Cardiac muscle cell (in vitro differentiated cells and primary cell): ENCODE results near the gene ETHE1. TPM values are rescaled to one million over a fixed set of nuclear protein-coding genes. Genes with fewer than 3 reads are reported as not detected.

Experiments used
- DNase-seq, 2 donors: peaks; one replicate each; pipeline versions ENCODE4 v3.0.0 to v3.0.0-alpha.2; 2010 to 2017; ENCODE audit warnings: low read depth in 1 of 2, low spot score in 1 of 2
- H3K27ac ChIP-seq: fragments of 200-600 bp; sonication (generic); 2 replicates; pipeline ENCODE4 v1.5.1; 2016
- H3K27me3 ChIP-seq: fragments of 200-600 bp; sonication (generic); 2 replicates; pipeline ENCODE4 v1.6.0; 2016; ENCODE audit warnings: control low read depth
- H3K36me3 ChIP-seq: fragments of 200-600 bp; sonication (generic); 2 replicates; pipeline ENCODE4 v1.5.1; 2016; ENCODE audit warnings: control low read depth
- H3K4me1 ChIP-seq: fragments of 200-600 bp; sonication (generic); 2 replicates; pipeline ENCODE4 v1.8.1; 2017; ENCODE audit warnings: low read depth, mild to moderate bottlenecking, mixed run types
- H3K4me3 ChIP-seq: fragments of 200-600 bp; sonication (generic); 2 replicates; pipeline ENCODE4 v1.5.1; 2016; ENCODE audit warnings: mild to moderate bottlenecking
- H3K9me3 ChIP-seq: fragments of 200-600 bp; sonication (generic); 2 replicates; pipeline ENCODE4 v1.5.1; 2017; ENCODE audit warnings: low read depth, mild to moderate bottlenecking, control low read depth
- polyA plus RNA-seq: library from polyadenylated mRNA; unstranded; fragments of >200 nt; fragmentation: Nextera tagmentation; extraction: Ambion mirVana; gene quantifications from 2 replicates; pipeline ENCODE4 v1.2.1, GENCODE V29; 2016
- total RNA-seq: library from RNA; depleted of rRNA; stranded (reverse); fragments of >200 nt; gene quantifications from 2 replicates; pipeline ENCODE4 v1.2.3, GENCODE V29; 2016
- TF ChIP-seq, protein P1 (sequence below): IDR thresholded peaks from 2 replicates; pipeline ENCODE4 v1.5.1; 2012; ENCODE audit warnings: low read depth, mild to moderate bottlenecking, low read length

The ETHE1 gene
- total and polyA plus RNA-seq, 2 experiments from 2014 or later = 31.6 to 35.0 TPM

DNA sequence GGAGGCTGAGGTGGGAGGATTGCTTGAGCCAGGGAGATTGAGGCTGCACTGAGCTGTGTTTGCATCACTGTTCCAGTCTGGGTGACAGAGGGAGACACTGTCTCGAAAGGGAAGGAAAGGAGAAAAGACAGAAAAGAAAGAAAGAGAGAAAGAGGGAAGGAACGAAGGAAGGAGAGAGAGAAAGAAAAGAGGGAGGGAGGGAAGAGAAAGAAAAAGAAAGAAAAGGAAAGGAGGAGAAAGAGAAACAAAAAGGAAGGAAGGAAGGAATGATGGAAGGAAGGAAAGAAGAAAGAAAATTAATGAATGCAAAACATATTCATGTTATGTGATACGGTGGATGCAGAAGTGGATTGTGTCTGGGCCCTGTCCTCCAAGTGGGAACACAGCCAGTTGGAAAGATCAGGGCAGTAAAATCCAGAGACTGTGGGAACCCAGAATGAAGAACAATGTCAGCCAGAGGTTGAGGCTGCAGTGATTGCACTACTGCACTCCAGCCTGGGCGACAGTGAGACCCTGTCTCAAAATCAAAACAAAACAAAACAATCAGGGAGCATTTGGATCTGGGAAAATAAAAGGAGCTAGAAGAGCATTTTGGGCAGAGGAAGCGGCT, 28.7 kb downstream of the ETHE1 start:
- H3K27ac ChIP-seq = no peak overlapping the region
- H3K27me3 ChIP-seq = no peaks in the 10 kb centered on the region
- H3K4me1 ChIP-seq = no peaks in the 10 kb centered on the region
- H3K9me3 ChIP-seq = no peaks in the 10 kb centered on the region
- DNase-seq = no peak
- TF ChIP-seq, protein P1, sequence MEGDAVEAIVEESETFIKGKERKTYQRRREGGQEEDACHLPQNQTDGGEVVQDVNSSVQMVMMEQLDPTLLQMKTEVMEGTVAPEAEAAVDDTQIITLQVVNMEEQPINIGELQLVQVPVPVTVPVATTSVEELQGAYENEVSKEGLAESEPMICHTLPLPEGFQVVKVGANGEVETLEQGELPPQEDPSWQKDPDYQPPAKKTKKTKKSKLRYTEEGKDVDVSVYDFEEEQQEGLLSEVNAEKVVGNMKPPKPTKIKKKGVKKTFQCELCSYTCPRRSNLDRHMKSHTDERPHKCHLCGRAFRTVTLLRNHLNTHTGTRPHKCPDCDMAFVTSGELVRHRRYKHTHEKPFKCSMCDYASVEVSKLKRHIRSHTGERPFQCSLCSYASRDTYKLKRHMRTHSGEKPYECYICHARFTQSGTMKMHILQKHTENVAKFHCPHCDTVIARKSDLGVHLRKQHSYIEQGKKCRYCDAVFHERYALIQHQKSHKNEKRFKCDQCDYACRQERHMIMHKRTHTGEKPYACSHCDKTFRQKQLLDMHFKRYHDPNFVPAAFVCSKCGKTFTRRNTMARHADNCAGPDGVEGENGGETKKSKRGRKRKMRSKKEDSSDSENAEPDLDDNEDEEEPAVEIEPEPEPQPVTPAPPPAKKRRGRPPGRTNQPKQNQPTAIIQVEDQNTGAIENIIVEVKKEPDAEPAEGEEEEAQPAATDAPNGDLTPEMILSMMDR = no peak
- no peak overlapping the region for H3K4me3 ChIP-seq
- H3K36me3 ChIP-seq = no peaks in the 10 kb centered on the region

DNA sequence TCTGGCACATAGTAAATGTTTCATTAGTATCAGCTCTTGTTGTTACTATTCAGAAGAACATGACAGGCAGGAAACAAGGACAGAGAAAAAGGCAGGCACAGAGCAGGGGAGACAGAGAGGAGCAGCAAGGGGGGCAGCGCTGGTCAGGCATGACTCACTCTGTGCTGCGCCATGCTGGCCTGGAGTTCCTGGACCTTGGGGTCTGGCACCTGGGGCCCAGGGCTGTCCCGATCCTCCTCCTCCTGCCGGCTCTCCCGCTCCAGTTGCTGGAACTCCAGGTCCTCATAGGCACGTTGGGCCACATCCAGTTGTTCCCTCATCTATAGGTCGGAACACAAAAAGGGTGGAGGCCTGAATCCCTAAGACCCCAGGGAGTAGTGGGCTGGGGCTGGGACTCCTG, 30.0 kb downstream of the ETHE1 start:
- H3K27ac ChIP-seq = no peak overlapping the region
- no peaks in the 10 kb centered on the region for H3K27me3 ChIP-seq
- no peaks in the 10 kb centered on the region for H3K4me1 ChIP-seq
- no peak for DNase-seq
- TF ChIP-seq, protein P1 = no peak
- H3K9me3 ChIP-seq = no peaks in the 10 kb centered on the region
- H3K36me3 ChIP-seq = no peaks in the 10 kb centered on the region
- no peak overlapping the region for H3K4me3 ChIP-seq

DNA sequence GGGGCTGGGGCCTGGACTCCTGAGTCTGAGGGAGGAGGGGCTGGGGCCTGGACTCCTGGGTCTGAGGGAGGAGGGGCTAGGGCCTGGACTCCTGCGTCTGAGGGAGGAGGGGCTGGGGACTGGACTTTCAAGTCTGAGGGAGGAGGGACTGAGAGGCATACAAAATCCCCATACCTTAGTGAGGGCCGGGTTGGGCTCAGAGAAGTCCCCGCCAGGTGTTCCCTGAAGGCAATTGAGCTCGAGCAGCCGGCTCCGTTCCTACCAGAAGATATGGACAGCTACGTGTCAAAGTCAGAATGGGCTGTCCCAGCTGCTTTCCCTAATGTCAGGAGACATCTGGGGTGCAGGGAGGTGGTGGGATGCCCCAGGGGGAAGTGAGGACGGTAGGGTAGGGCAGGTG, 31.9 kb downstream of the ETHE1 start:
- Histone ChIP-seq H3K27ac (no peak overlapping the region), H3K36me3 (no peaks in the 10 kb centered on the region), H3K4me1 (no peaks in the 10 kb centered on the region), H3K27me3 (no peaks in the 10 kb centered on the region), H3K9me3 (no peaks in the 10 kb centered on the region), H3K4me3 (no peak overlapping the region)
- TF ChIP-seq, protein P1 = no peak
- no peak for DNase-seq

DNA sequence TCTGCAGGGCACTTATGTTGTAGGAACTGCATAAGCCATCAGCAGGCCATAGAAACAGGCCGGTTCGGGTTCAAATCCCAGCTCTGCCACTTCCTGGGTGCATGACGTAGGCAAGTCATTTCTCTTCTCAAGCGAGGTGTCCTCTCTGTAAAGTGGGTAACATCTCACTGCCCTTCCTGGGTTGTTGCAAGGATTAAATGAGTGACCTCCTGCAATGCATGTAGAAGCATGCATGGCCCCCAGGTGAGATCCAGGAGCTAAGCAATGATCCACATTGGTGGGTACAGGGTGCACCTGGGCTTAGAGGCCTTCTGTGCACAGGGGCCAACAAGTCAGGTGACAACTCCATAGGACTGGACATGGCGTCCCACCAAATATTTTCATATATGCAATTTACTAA, 36.2 kb downstream of the ETHE1 start:
- H3K36me3 ChIP-seq = no peaks in the 10 kb centered on the region
- no peak for DNase-seq
- H3K4me3 ChIP-seq = no peak overlapping the region

GRCh38 chr19:43489979-43490599, 36.9 kb downstream of the ETHE1 start:
- Histone ChIP-seq H3K27ac (no peak overlapping the region), H3K27me3 (no peaks in the 10 kb centered on the region), H3K36me3 (no peaks in the 10 kb centered on the region), H3K4me1 (no peaks in the 10 kb centered on the region), H3K9me3 (no peaks in the 10 kb centered on the region), H3K4me3 (no peak overlapping the region)
- DNase-seq = no peak
- TF ChIP-seq, protein P1 = no peak

More for the DNA sequence above, 36.2 kb downstream of the ETHE1 start:
- TF ChIP-seq, protein P1 = no peak
- no peaks in the 10 kb centered on the region for H3K27me3 ChIP-seq
- no peak overlapping the region for H3K27ac ChIP-seq
- H3K4me1 ChIP-seq = no peaks in the 10 kb centered on the region
- H3K9me3 ChIP-seq = no peaks in the 10 kb centered on the region
